Measurements from ENCODE around the gene TSPEAR. TPM values are rescaled to one million over a fixed set of nuclear protein-coding genes. Genes with fewer than 3 reads are reported as not detected.
A peak's percentile ranks its signal among the peaks of the same experiment; 100 is the strongest.

Gene TSPEAR
- total and polyA plus RNA-seq, 11 donors: 0.01 to 2.6 (median 0.71) TPM; not detected in 2

- ATAC-seq: peak; percentile 39 to 73 (median 64)
- intact Hi-C loops (cut with DNase I): loop anchor here in 1 of 10 donors (10.0 kb wide), 1 partner anchor 85 kb away; the partner anchor contains the start of gene KRTAP10-9
- TF ChIP-seq POLR2A (IDR thresholded peaks at IDR 0.05): no peak
- no peak for TF ChIP-seq CTCF (IDR thresholded peaks at IDR 0.05)
- Histone ChIP-seq H3K27me3 (peaks cover 29 to 90% (median 76%) of the 10 kb centered on the region in 9 donors), H3K27ac (peak overlapping the region in 4 of 12 donors; percentile 46 to 72 (median 54)), H3K9me3 (no peaks in the 10 kb centered on the region), H3K36me3 (no peaks in the 10 kb centered on the region), H3K4me1 (peaks cover 0 to 46% (median 15%) of the 10 kb centered on the region in 12 donors), H3K4me3 (peak overlapping the region in 8 of 12 donors; percentile 5 to 35 (median 14))
- WGBS, 4 donors: 2% methylated on average over 22 to 45 of the region's 45 CpGs
- peak in 1 of 5 donors; percentile 61 for DNase-seq
Observed at GRCh38 chr21:44709426-44710293, 1.7 kb downstream of the TSPEAR start.

GRCh38 chr21:44708866-44709425 lies 2.4 kb downstream of the TSPEAR start:
- no peak for DNase-seq
- Histone ChIP-seq H3K27ac (peak overlapping the region in 3 of 12 donors; percentile 49 to 72 (median 60)), H3K4me3 (peak overlapping the region in 4 of 12 donors; percentile 12 to 35 (median 26)), H3K27me3 (peaks cover 29 to 90% (median 76%) of the 10 kb centered on the region in 9 donors), H3K36me3 (no peaks in the 10 kb centered on the region), H3K9me3 (no peaks in the 10 kb centered on the region), H3K4me1 (peaks cover 0 to 46% (median 15%) of the 10 kb centered on the region in 12 donors)
- intact Hi-C loops (cut with DNase I): no loop called here
- 5 to 10% (median 7%) methylated on average over 17 to 25 of the region's 25 CpGs for WGBS, 4 donors
- TF ChIP-seq CTCF (IDR thresholded peaks at IDR 0.05) (no peak), POLR2A (IDR thresholded peaks at IDR 0.05) (no peak)
- ATAC-seq: no peak

GRCh38 chr21:44708213-44708865 lies 3.0 kb downstream of the TSPEAR start:
- DNase-seq (peak in 2 of 5 donors; percentile 63 to 69), ATAC-seq (peak in 3 of 4 donors; percentile 45 to 64 (median 46))
- H3K4me3 ChIP-seq: no peak overlapping the region
- H3K27me3 ChIP-seq: peaks cover 29 to 90% (median 75%) of the 10 kb centered on the region in 9 donors
- peaks cover 0 to 46% (median 15%) of the 10 kb centered on the region in 12 donors for H3K4me1 ChIP-seq
- H3K36me3 ChIP-seq: no peaks in the 10 kb centered on the region
- peak overlapping the region in 1 of 12 donors; percentile 60 for H3K27ac ChIP-seq
- 0 to 4% (median 2%) methylated on average over 9 to 13 of the region's 13 CpGs for WGBS, 4 donors
- intact Hi-C loops (cut with DNase I): no loop called here
- H3K9me3 ChIP-seq: no peaks in the 10 kb centered on the region
- TF ChIP-seq CTCF (IDR thresholded peaks at IDR 0.05): no peak
- TF ChIP-seq POLR2A (IDR thresholded peaks at IDR 0.05): no peak
